Activated CD8-positive, alpha-beta T cell treated with anti-CD3 and anti-CD28 coated beads, Interleukin-2, amount 10 ng/mL, durations not matched to agents 7 days and 5 days (primary cell): ENCODE measurements around the gene MOB3A. TPM values are rescaled to one million over a fixed set of nuclear protein-coding genes. Genes with fewer than 3 reads are reported as not detected.
"Not testable (repeated sequence)": the region's sequence is repeated elsewhere in the genome, so short reads cannot be mapped to it uniquely, and the experiment has no call there.

Experiments used
- ATAC-seq: fragments of 150-1000 bp; cut with Tn5 transposase; one replicate; pipeline ENCODE4 v1.10.0; 2021; ENCODE audit warnings: moderate library complexity
- CTCF ChIA-PET: fragments of 350-600 bp; sonication (Branson Sonifier 250); formaldehyde crosslinking; loops from one replicate; lab custom pipeline; 2021; ENCODE audit warnings: antibody characterized with exemption; lab: Charles Lee
- POLR2A ChIA-PET: fragments of 350-600 bp; sonication (Branson Sonifier 250); formaldehyde crosslinking; loops from one replicate; lab custom pipeline; 2021; ENCODE audit warnings: antibody characterized with exemption; lab: Charles Lee
- DNase-seq: peaks from one replicate; pipeline ENCODE4 v3.0.0-alpha.2; 2020
- H3K27ac Mint-ChIP-seq: one replicate; pipeline ENCODE4 v1.8.0; 2021; ENCODE audit warnings: mild to moderate bottlenecking, mixed read lengths
- H3K27me3 Mint-ChIP-seq: one replicate; pipeline ENCODE4 v1.8.0; 2021; ENCODE audit warnings: low read depth, mixed read lengths
- H3K36me3 Mint-ChIP-seq: one replicate; pipeline ENCODE4 v1.8.0; 2021; ENCODE audit warnings: low read depth, mixed read lengths
- H3K4me1 Mint-ChIP-seq: one replicate; pipeline ENCODE4 v1.8.0; 2021; ENCODE audit warnings: low read depth, mixed read lengths
- H3K4me3 Mint-ChIP-seq: one replicate; pipeline ENCODE4 v1.8.0; 2021; ENCODE audit warnings: mild to moderate bottlenecking, mixed read lengths
- H3K9me3 Mint-ChIP-seq: one replicate; pipeline ENCODE4 v1.8.0; 2022; ENCODE audit warnings: mixed read lengths; ENCODE audit not compliant: insufficient read depth
- total RNA-seq, 2 experiments: library from RNA; stranded (reverse); gene quantifications; one replicate each; pipeline ENCODE4 v1.2.3, GENCODE V29; 2021

Gene MOB3A
- total RNA-seq, 2 experiments from 2014 or later, result 235 to 240 TPM

DNA sequence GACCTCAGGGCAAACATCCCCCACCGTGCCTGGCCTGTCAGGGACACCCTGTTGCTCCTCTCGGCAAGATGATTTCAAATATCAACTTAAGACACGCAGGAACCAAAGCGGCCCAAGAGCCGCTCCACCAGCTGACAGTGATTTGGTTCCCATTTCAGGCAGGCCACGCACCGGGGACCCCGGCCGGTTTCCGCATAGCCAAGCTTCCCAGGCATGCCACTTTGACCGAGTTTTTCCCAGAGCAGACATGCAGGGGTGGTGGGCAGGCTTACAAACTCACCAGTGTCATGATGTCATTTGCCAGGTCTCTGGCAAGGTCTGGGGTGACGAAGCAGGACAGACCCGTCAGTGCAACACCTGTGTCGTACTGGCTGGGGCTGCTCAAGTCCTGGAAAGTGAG lies 36.1 kb upstream of the MOB3A start:
- Mint-ChIP-seq H3K27me3 (no peaks in the 10 kb centered on the region), H3K4me1 (no peaks in the 10 kb centered on the region), H3K9me3 (no peaks in the 10 kb centered on the region), H3K36me3 (peaks cover 31% of the 10 kb centered on the region), H3K27ac (no peak overlapping the region), H3K4me3 (no peak overlapping the region)
- CTCF ChIA-PET, result no interaction called here
- ATAC-seq (no peak), DNase-seq (no peak)
- POLR2A ChIA-PET, result no interaction called here

DNA sequence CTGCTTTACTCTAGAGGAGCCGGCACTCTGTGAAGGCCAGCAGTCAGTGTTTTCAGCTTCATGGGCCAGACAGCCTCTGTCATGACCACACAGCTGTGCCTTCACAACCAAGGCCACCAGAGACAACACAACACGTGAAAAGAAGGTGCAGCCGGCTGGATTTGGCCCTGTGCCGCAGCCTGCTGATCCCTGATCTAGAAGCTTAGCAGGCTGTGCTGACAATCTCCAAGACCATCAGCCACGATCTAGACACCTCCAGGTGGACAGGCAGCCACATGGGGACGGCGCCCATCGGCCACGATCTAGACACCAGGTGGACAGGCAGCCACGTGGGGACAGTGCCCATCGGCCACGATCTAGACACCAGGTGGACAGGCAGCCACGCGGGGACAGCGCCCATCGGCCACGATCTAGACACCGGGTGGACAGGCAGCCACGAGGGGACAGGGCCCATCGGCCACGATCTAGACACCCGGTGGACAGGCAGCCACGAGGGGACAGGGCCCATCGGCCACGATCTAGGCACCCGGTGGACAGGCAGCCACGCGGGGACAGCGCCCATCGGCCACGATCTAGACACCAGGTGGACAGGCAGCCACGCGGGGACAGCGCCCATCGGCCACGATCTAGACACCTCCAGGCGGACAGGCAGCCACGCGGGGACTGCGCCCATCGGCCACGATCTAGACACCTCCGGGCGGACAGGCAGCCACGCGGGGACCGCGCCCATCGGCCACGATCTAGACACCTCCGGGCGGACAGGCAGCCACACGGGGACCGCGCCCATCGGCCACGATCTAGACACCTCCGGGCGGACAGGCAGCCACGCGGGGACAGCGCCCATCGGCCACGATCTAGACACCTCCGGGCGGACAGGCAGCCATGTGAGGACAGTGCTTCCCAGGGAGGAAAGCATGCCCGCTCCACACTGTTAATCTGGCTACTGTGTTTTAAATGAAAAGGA lies 35.2 kb upstream of the MOB3A start:
- not testable (repeated sequence) for H3K9me3 Mint-ChIP-seq

DNA sequence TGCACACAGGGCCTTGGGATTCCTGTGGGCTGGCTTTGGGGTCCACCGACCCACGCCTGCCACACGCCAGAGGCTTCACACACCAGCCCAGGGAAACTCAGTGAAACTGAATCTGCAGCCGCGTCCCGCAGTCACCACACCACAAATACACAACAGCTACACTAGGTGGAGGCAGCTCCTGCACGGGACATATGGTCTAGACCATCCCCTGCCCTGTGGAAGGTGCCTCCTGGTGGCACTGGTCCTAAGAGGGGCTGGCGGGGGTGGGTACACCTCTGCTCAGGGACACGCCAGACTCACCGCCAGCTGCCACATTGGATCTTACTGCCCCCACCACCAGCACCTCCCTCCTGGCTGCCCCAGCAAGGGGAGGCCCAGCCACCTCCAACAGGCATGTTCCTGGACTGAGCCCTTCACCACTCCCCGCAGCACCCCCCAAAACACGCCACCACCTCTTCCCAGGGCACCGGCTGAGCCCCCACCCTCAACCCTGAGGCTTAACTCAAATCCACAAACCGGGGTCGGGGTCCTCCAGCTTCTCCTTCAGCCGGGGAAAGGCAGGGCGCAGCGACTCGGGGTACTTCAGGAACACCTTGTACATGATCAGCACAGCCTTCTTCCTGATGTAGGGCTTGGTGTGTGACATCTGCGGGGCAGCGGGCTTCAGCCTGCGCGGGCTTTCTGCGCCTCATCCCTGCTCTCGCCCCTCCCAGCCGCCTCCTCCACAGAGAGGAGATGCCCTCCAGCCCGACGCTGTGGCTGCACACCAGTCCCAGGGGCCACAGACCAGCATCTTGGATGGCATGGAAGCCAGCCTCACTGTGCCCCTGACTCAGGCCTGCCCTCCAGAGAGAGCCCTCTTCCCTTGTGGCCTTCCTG lies 34.0 kb upstream of the MOB3A start:
- H3K4me3 Mint-ChIP-seq, result no peak overlapping the region
- H3K4me1 Mint-ChIP-seq, result no peaks in the 10 kb centered on the region
- DNase-seq (no peak), ATAC-seq (no peak)
- H3K9me3 Mint-ChIP-seq, result no peaks in the 10 kb centered on the region
- H3K36me3 Mint-ChIP-seq, result peaks cover 25% of the 10 kb centered on the region
- no peak overlapping the region for H3K27ac Mint-ChIP-seq
- POLR2A ChIA-PET, result no interaction called here
- H3K27me3 Mint-ChIP-seq, result no peaks in the 10 kb centered on the region
- CTCF ChIA-PET, result no interaction called here

More for the DNA sequence above, 35.2 kb upstream of the MOB3A start:
- H3K36me3 Mint-ChIP-seq, result peaks cover 27% of the 10 kb centered on the region
- CTCF ChIA-PET, H3K4me3 Mint-ChIP-seq, POLR2A ChIA-PET, H3K4me1 Mint-ChIP-seq, H3K27ac Mint-ChIP-seq, H3K27me3 Mint-ChIP-seq, ATAC-seq, DNase-seq: not testable (repeated sequence)

DNA sequence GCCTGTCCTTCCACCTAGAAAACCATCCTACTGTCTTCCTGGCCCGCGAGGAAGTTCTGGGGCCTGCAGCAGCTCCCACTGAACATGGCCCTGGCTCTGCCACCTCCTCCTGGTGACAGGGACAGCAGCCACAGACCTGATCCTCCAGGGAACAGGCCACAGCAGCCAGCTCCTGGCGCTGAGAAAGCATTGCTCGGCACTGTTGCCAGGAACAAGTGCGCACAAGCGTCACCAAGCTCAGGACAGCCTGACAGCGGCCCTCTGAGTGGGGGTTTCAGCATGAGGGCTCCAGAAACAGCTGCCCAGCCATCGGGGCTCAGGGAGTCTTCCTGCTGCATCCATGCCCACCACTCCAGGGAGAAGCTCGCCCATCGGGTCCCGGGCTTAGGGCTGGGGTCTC lies 33.4 kb upstream of the MOB3A start:
- Mint-ChIP-seq H3K36me3 (peaks cover 25% of the 10 kb centered on the region), H3K27me3 (no peaks in the 10 kb centered on the region), H3K27ac (no peak overlapping the region), H3K9me3 (no peaks in the 10 kb centered on the region), H3K4me1 (no peaks in the 10 kb centered on the region), H3K4me3 (no peak overlapping the region)
- ChIA-PET POLR2A (no interaction called here), CTCF (no interaction called here)
- ATAC-seq (no peak), DNase-seq (no peak)

DNA sequence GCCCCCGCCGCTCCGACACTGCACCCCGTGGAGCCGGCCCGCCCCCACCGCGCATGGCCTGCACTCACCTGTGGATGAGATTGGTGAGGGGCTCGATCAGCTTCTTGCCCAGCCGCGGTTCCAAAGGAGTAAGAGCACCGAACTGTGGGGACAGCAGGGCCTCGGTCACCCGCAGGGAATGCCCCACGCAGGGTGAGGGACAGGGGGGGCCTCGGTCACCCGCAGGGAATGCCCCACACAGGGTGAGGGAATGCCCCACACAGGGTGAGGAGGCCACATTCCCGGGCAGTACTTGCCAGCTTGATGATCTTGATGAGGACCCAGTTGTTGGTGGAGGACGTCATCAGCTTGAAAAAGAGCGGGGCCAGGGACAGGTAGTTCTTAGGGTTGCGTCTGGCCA lies 32.9 kb upstream of the MOB3A start:
- no peaks in the 10 kb centered on the region for H3K27me3 Mint-ChIP-seq
- ChIA-PET POLR2A (no interaction called here), CTCF (interaction anchor here (0.6 kb wide), 1 partner anchor 20 kb away, joined by 3 read pairs; no protein-coding TSS in a partner anchor)
- ATAC-seq, result no peak
- no peaks in the 10 kb centered on the region for H3K4me1 Mint-ChIP-seq
- peaks cover 25% of the 10 kb centered on the region for H3K36me3 Mint-ChIP-seq
- no peaks in the 10 kb centered on the region for H3K9me3 Mint-ChIP-seq
- H3K27ac Mint-ChIP-seq, result no peak overlapping the region
- DNase-seq, result no peak
- H3K4me3 Mint-ChIP-seq, result no peak overlapping the region

DNA sequence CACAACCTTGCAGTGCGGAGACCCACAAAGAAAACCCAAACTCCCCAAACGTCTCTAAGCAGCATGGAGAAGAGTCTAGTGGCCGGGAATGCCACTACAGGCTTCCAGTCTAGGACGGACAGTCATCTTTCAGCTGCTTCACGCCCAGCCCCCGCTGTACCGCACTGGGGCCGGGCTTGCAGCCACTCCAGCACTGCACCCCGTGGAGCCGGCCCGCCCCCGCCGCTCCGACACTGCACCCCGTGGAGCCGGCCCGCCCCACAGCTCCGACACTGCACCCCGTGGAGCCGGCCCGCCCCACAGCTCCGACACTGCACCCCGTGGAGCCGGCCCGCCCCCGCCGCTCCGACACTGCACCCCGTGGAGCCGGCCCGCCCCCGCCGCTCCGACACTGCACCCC lies 32.1 kb upstream of the MOB3A start:
- ATAC-seq, H3K9me3 Mint-ChIP-seq, POLR2A ChIA-PET, H3K4me1 Mint-ChIP-seq, DNase-seq, H3K27ac Mint-ChIP-seq, H3K4me3 Mint-ChIP-seq, H3K27me3 Mint-ChIP-seq: not testable (repeated sequence)
- peaks cover 26% of the 10 kb centered on the region for H3K36me3 Mint-ChIP-seq
- CTCF ChIA-PET, result interaction anchor here (0.6 kb wide), 1 partner anchor 21 kb away, joined by 3 read pairs; no protein-coding TSS in a partner anchor

DNA sequence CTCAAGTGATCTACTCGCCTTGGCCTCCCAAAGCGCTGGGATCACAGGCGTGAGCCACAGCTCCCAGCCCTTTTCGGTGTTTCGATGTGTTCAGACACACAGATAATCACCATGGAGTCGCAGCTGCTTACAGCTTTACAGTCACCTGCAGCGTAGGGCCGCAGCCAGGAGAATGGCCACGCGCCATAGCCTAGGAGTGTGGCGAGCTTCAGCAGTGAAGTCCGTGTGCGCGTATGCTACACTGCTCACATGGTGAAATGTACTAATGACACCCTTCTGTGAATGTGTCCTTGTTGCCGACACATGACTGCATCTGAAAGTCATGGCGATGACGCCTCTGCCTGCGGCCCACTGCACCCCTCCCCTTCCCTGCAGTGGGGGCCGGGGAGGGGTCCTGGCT lies 31.6 kb upstream of the MOB3A start:
- H3K9me3 Mint-ChIP-seq, result no peaks in the 10 kb centered on the region
- H3K27ac Mint-ChIP-seq, result no peak overlapping the region
- H3K4me1 Mint-ChIP-seq, result no peaks in the 10 kb centered on the region
- ChIA-PET POLR2A (no interaction called here), CTCF (no interaction called here)
- H3K36me3 Mint-ChIP-seq, result peaks cover 24% of the 10 kb centered on the region
- H3K27me3 Mint-ChIP-seq, result no peaks in the 10 kb centered on the region
- no peak for DNase-seq
- ATAC-seq, result no peak
- no peak overlapping the region for H3K4me3 Mint-ChIP-seq

DNA sequence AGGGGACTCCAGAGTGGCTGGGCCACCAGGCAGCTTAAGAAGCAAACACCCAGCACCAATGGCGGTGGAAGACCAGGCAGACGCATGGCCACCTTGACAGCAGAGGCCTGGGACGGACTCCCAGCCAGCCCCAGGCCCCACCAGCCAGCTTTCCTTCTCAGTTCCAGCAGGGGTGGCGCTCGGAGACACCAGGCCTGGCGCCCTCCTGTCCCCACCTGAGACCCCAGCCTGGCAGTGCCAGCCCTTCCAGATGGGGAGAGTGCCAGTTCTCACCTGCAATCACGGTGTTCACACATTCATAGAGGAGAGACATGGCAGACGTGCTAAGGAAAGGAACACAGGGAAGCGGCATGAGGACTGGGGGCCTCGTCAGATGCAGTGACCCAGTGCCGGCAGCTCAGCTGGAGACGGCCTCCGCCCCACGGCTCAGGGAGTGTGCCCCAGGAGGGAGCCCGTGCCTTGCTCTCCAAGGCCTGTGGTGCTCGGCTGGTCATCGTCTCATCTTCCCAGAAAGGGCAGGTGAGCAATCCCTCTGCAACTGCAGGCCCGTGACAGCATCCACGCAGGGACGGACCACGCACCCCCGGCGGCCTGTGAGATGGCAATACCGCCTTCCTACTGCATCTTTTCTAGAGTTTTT lies 30.9 kb upstream of the MOB3A start:
- H3K36me3 Mint-ChIP-seq, result peaks cover 25% of the 10 kb centered on the region
- H3K9me3 Mint-ChIP-seq, result no peaks in the 10 kb centered on the region
- H3K4me3 Mint-ChIP-seq, result no peak overlapping the region
- ChIA-PET POLR2A (no interaction called here), CTCF (no interaction called here)
- H3K4me1 Mint-ChIP-seq, result no peaks in the 10 kb centered on the region
- no peak overlapping the region for H3K27ac Mint-ChIP-seq
- no peaks in the 10 kb centered on the region for H3K27me3 Mint-ChIP-seq
- ATAC-seq (no peak), DNase-seq (no peak)

DNA sequence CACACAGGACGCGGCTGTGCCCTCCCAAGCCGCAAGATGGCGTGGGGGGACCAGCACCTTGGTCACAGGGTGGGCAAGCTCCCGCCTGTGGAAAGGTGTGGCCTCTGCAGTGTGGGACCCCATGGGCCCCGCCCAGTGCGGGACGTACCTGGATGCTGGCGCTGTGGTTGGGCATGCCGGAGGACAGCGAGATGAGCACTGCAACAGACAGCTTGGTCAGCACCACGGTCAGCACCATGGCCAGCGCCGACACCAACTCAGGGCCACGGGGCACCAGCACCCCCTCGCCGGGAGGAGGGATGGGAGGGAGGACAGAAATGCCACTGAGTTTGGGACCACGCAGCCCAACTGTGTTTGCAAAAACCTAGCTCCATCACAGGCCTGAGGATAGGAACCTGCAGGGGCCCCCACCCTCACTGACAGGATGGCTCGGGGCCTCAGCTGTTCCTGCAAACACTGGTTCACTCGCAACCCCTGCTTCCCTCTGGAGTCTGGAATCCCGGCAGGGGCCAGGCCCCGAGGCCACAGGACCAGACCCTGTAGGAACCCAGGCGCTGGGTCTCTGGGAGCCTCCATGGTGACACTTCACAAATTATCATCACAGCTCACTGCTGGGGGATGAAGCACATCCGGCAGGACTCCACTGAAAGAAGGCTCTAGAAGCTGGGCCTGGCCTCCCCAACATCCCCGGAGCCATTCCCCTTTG lies 27.7 kb upstream of the MOB3A start:
- POLR2A ChIA-PET, result no interaction called here
- DNase-seq (peak; percentile 44), ATAC-seq (no peak)
- CTCF ChIA-PET, result no interaction called here
- Mint-ChIP-seq H3K27me3 (no peaks in the 10 kb centered on the region), H3K36me3 (peaks cover 31% of the 10 kb centered on the region), H3K9me3 (no peaks in the 10 kb centered on the region), H3K4me1 (peaks cover under 1% of the 10 kb centered on the region), H3K27ac (no peak overlapping the region), H3K4me3 (no peak overlapping the region)

DNA sequence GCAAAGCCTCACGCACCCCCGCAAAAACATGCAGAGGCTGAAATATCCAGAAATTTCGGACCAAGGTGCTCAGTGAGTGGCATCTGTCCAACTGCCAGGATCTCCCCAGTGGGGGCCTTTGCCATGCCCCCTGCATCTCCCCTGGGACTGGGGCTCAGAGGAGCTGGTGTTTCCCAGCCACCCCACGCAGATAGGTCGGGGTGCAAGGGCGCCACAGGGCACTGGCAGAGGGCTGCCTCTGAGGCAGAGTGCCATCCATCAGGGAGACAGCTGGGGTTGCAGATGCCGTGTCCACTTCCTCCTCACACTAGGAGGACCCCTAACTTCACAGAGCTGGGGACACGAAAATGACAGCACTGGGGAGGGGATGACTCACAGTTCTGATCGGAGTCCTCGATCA lies 26.9 kb upstream of the MOB3A start:
- H3K9me3 Mint-ChIP-seq, result no peaks in the 10 kb centered on the region

DNA sequence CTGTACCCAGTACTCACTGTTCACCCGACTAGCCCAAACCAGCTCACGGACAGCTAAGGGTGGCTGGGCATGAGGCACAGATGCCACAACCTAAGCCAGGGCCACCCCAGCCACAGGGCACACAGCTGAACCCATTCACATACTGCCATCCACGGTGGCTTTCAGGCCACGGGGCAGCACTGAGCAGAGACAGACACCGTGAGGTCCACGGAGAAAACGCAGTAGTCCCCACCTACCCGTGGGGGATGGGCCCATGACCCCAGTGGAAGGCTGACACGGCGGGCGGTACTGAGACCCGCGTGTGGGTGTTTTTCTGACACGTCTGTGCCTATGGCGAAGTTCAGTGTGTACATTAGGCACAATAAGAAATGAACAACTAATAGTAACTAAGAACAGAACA lies 26.1 kb upstream of the MOB3A start:
- ATAC-seq (no peak), DNase-seq (no peak)
- H3K9me3 Mint-ChIP-seq, result no peaks in the 10 kb centered on the region
- H3K27ac Mint-ChIP-seq, result no peak overlapping the region
- peaks cover 1% of the 10 kb centered on the region for H3K4me1 Mint-ChIP-seq
- no peak overlapping the region for H3K4me3 Mint-ChIP-seq
- H3K36me3 Mint-ChIP-seq, result peaks cover 41% of the 10 kb centered on the region
- ChIA-PET POLR2A (no interaction called here), CTCF (no interaction called here)
- H3K27me3 Mint-ChIP-seq, result no peaks in the 10 kb centered on the region

More for the DNA sequence above, 26.9 kb upstream of the MOB3A start:
- ChIA-PET POLR2A (no interaction called here), CTCF (no interaction called here)
- Mint-ChIP-seq H3K27me3 (no peaks in the 10 kb centered on the region), H3K36me3 (peaks cover 39% of the 10 kb centered on the region), H3K27ac (no peak overlapping the region), H3K4me1 (peaks cover 1% of the 10 kb centered on the region), H3K4me3 (no peak overlapping the region)
- DNase-seq (no peak), ATAC-seq (no peak)
